Measurements from ENCODE around the gene ANKRD31. TPM values are rescaled to one million over a fixed set of nuclear protein-coding genes. Genes with fewer than 3 reads are reported as not detected.

Gene ANKRD31
- total RNA-seq, 1 experiment from 2014 or later: 0.30 TPM

DNA sequence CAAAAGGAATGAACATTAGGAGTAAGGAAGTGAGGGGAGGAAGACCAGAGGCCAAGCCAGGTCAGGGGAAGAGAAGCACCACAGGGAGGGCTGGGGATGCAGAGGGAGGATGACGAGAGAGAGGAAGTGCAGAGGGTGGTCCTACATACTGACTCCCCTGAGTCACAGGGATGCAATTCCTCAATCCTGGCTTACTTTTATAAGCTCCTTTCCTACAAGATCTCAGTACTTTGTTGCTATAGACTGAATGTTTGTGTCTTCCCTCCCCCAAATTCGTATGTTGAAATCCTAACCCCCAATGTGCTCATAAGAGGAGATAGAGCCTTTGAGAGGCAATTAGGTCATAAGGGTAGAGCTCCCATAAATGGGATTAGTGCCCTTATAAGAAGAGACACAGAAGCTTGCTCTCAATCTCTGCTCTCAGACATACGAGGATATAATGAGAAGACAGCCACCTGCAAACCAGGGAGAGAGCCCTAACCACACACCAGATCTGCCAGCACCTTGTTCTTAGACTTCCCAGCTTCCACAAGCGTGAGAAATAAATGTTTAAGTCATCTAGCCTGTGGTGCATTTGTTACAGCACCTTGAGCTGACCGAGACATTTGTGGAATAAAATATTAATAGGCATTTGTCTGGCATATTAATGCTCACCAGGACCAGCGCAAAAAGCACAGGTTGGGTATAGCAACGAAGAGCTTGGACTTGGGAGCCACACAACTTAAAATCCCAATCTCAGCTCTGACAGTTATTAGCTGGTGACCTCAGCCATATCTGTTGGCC is 217.7 kb downstream of the ANKRD31 start:
- Histone ChIP-seq H3K27ac (ENCODE audit: low read depth, low read length) (no peak overlapping the region), H3K9me2 (ENCODE audit: insufficient read depth) (no peaks in the 10 kb centered on the region), H3K9ac (ENCODE audit: low read length) (no peak overlapping the region), H2AFZ (ENCODE audit: low read depth, low read length, poor library complexity, severe bottlenecking) (no peak overlapping the region), H3K4me1 (ENCODE audit: control insufficient read depth in 1 of 2, insufficient read depth in 2 of 2, low read length in 2 of 2) (peaks cover 3 to 7% of the 10 kb centered on the region in 2 experiments; a peak in 2 of 4 replicates), H3K4me2 (ENCODE audit: low read length) (no peak overlapping the region), H3K4me3 (replicated peaks in 1 of 2; ENCODE audit: low read depth in 1 of 2, low read length in 2 of 2) (no peak overlapping the region), H3K9me3 (ENCODE audit: control insufficient read depth in 1 of 2, insufficient read depth in 1 of 2, low read depth in 1 of 2, low read length in 2 of 2) (no peaks in the 10 kb centered on the region), H3K79me2 (ENCODE audit: insufficient read depth, low read length) (no peaks in the 10 kb centered on the region), H4K20me1 (ENCODE audit: insufficient read depth) (no peaks in the 10 kb centered on the region), H3K27me3 (ENCODE audit: insufficient read depth, low read length) (no peaks in the 10 kb centered on the region), H3K36me3 (ENCODE audit: control insufficient read depth in 1 of 2, insufficient read depth in 2 of 2, low read length in 2 of 2) (no peaks in the 10 kb centered on the region)
- intact Hi-C loops (cut with micrococcal nuclease): no loop called here
- POLR2A ChIA-PET: no interaction called here
- ATAC-seq (no peak), DNase-seq (ENCODE audit: low read depth, low spot score) (no peak)
- BruUV-seq (replicated peaks): no TSS peak
- TF ChIP-seq, protein P1, sequence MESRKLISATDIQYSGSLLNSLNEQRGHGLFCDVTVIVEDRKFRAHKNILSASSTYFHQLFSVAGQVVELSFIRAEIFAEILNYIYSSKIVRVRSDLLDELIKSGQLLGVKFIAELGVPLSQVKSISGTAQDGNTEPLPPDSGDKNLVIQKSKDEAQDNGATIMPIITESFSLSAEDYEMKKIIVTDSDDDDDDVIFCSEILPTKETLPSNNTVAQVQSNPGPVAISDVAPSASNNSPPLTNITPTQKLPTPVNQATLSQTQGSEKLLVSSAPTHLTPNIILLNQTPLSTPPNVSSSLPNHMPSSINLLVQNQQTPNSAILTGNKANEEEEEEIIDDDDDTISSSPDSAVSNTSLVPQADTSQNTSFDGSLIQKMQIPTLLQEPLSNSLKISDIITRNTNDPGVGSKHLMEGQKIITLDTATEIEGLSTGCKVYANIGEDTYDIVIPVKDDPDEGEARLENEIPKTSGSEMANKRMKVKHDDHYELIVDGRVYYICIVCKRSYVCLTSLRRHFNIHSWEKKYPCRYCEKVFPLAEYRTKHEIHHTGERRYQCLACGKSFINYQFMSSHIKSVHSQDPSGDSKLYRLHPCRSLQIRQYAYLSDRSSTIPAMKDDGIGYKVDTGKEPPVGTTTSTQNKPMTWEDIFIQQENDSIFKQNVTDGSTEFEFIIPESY (IDR thresholded peaks at IDR 0.05; ENCODE audit: extremely low read depth, insufficient replicate concordance, low read length): no peak
- TF ChIP-seq EGR1 (IDR thresholded peaks at IDR 0.05; ENCODE audit: low read depth) (no peak), SP1 (IDR thresholded peaks at IDR 0.05; ENCODE audit: low read depth) (no peak), CBX3 (IDR thresholded peaks at IDR 0.05; ENCODE audit: low read depth) (no peak), EZH2 (IDR thresholded peaks at IDR 0.05) (no peak), CEBPB (IDR thresholded peaks at IDR 0.05; ENCODE audit: low read depth) (no peak), POLR2AphosphoS5 (IDR thresholded peaks at IDR 0.05; ENCODE audit: low read depth, low read length) (no peak), ELF1 (IDR thresholded peaks at IDR 0.05; ENCODE audit: borderline replicate concordance, low read depth) (no peak), YY1 (IDR thresholded peaks at IDR 0.05; ENCODE audit: extremely low read depth, insufficient replicate concordance, low read depth, low read length) (no peak), JUND (IDR thresholded peaks at IDR 0.05) (no peak), MAX (IDR thresholded peaks at IDR 0.05) (no peak)
- RAD21 ChIA-PET (ENCODE audit: low non-redundant PET in 1 of 2, low total read pairs in 2 of 2, uncharacterized antibody in 2 of 2, unreplicated experiment in 2 of 2): no interaction called here
- CTCF ChIA-PET: no interaction called here

Other genes starting within 250 kb of the ANKRD31 start
- 0.07 TPM for gene GCNT4, start 184.3 kb downstream of the ANKRD31 start, total RNA-seq (2021; ENCODE audit: unreplicated experiment)
- 101 TPM for gene HMGCR, start 100.3 kb upstream of the ANKRD31 start, total RNA-seq (2021; ENCODE audit: unreplicated experiment)

All from HCT116 (cell line).